CD4-positive, alpha-beta T cell treated with Interleukin-10 for 1 hour (primary cell): Measurements from ENCODE around the gene STXBP6.
"Not testable (repeated sequence)": the region's sequence is repeated elsewhere in the genome, so short reads cannot be mapped to it uniquely, and the experiment has no call there.

Experiments used
- DNase-seq: peaks from one replicate; pipeline ENCODE4 v3.0.0-alpha.2; 2020

STXBP6 gene

GRCh38 chr14:24982472-24983155, 67.3 kb downstream of the STXBP6 start:
- no peak for DNase-seq

- no peak for DNase-seq
These were observed 70.2 kb downstream of the STXBP6 start for GRCh38 chr14:24979725-24980239.

DNA sequence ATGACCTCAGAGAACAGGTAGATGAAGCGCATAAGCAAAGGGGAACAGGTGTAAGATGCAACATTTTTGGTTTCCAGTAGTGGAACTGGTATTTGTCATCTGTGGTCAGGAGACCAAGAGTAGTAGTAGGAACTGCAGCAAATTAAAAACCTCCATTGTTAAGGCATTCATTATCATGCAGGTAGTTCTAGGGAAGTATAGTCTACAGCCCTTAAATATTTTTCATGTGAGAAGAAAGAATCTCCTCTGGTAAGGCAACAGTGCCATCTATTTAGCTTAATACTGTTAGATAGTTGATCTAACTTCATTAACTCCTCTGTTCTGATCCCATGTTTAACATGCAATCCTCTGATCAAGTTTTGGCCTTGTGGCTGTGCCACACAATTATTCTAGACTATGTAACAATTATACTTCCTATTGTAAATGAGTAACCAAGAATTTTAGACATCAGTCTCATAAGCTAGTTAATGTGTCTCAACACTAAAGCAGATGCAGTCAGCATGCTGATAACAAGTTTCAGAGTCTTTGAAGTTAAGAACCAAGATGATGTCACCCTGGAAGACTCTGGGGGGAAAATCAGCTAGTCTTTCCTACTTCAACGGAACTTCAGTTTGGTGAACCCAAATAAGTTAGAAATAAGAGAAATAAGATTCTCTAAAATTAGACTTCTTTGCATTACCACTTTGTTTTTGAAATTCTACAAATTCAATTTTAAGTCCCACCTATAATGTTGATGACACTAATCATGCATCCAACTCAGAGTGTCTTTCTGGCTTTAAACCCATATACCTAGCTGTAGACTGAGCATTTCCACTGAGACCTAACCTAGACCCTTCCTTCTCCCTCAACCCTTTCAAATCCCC, 70.9 kb downstream of the STXBP6 start:
- DNase-seq = no peak

- DNase-seq = no peak
These were observed 73.3 kb downstream of the STXBP6 start for GRCh38 chr14:24976602-24977001.

- DNase-seq = no peak
These were observed 74.6 kb downstream of the STXBP6 start for GRCh38 chr14:24975393-24975792.

DNA sequence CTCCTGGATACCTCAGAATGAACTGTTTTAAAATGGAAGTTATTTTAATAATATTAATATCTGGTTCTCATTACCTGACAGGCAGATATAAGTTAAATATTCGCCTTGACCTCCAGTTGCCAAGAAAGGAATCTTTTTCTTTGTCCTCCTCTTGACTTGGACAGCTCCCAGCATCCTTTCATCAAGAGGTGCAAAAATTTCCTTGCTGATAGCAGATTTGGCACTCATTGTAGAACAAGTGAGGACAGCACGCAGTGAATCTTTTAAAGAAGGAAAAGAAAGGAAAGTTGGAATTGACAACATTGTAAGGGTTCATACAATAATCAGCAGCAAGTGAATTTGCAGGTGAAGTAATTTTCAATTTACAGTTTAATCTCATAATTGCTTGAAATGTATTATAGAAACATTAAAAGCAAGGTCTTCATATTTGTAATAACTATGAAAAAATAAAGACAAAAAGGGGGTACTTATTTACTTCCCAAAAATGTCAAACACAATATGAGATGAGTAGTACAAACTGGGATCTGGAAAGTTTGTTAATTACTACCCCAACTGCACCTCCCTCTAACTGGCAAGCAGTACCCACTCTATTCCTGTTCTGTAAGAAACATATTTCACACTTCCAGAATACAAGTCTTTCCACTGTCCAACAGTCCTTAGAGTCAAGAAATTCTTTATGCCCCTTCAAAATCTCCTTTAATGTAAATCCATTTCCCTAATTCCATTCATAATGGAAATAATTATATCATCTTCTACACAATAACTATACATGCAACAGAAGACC, 75.2 kb downstream of the STXBP6 start:
- no peak for DNase-seq

DNA sequence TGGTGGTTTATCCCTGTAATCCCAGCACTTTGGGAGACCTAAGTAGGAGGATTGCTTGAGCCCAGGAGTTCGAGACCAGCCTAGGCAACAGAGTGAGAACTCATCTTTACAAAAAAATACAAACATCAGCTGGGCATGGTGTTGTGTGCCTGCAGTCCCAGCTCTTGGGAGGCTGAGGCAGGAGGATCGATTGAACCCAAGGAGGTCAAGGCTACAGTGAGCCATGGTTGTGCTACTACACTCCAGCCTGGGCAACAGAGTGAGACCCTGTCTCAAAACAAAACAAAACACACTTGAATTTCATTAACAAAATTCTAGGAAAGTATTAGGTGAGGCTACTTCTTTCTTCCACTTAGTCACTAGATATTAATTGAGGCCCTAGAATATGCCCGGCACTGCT, 77.1 kb downstream of the STXBP6 start:
- DNase-seq = no peak

GRCh38 chr14:24971255-24971654, 78.7 kb downstream of the STXBP6 start:
- no peak for DNase-seq

GRCh38 chr14:24966579-24966964, 83.4 kb downstream of the STXBP6 start:
- no peak for DNase-seq

- DNase-seq = no peak
These were observed 83.9 kb downstream of the STXBP6 start for GRCh38 chr14:24965934-24966578.

DNA sequence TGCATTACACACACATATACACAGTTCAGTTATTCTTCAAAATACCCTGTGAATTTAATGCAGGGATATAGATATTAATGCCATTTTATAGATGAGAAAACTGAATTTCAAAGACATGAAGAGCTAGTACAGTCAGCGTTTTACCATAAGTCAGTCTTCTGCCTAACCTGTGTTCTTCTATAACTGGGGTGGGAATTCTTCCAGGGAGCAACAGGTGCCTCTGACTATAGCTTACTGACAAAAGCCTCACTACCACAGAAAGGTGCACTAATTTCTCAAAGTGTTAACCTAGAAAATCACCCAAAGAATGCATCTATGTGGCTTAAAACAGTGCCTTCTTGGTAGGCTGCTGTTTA, 84.4 kb downstream of the STXBP6 start:
- DNase-seq = no peak

- no peak for DNase-seq
These were observed 85.4 kb downstream of the STXBP6 start for GRCh38 chr14:24964591-24964990.

- DNase-seq = no peak
These were observed 85.9 kb downstream of the STXBP6 start for GRCh38 chr14:24964048-24964447.

GRCh38 chr14:24962118-24962517, 87.8 kb downstream of the STXBP6 start:
- DNase-seq = not testable (repeated sequence)

- no peak for DNase-seq
These were observed 89.1 kb downstream of the STXBP6 start for GRCh38 chr14:24960816-24961215.

DNA sequence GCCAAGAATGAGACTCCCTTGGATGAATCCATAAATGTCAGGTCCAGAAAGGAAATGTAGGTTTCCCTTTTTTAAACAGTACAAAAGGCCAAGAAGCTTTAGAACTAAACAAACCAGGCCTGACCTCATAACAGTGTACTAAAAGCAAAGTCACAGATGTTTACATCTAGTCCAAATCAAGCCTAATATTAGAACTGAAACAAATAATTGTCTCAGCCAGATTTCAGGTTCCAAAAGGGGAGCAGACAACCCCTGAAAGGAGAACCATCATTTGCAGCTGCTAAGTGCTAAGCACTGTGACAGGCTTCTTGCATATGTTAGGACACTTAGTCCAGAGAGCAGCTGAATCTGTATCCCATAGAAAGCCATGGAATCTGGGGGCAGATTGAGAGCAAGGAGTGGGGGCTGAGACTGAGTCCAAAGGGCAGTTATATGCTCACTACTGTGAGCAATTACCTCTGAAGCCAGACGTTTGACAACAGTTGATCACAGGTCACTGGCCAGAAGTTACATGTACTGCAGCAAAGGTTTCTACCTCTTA, 90.1 kb downstream of the STXBP6 start:
- no peak for DNase-seq

DNA sequence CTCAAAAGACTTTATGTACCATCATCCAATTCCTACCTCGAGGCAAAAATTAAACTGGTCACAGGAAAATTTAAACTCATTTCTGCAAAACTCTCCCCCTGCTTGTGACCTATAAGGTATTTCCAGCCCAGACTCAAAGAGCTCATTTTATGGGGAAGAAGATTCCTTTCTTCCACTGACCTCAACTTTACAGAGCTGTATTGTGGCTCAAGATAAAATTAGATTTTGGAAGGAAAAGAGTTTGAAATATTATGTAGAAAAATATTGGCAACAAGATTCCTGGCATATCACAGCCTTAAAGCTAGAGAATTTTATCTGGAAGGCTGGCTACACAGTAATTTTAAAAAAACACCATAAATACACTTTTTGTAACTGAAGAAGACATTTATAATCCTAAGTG, 91.7 kb downstream of the STXBP6 start:
- DNase-seq = no peak

DNA sequence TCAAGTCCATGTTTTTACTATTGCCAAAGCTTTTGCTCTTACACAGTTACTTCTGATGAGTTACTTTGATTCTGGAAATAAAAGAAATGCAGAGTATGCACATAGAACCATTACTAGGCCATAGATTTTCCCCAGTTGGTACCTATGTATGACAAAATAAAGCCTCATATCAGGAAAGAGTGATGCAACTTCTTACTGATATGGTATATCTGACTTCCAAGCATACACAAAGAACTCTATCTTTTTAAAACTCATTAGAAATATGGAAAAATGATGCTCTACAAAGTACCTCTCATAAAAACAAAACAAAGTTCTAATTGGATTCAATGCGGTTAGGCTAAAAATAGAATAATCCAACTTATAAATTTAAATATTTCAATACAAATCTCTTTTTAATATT, 92.1 kb downstream of the STXBP6 start:
- no peak for DNase-seq

- no peak for DNase-seq
These were observed 93.8 kb downstream of the STXBP6 start for GRCh38 chr14:24956104-24956503.

DNA sequence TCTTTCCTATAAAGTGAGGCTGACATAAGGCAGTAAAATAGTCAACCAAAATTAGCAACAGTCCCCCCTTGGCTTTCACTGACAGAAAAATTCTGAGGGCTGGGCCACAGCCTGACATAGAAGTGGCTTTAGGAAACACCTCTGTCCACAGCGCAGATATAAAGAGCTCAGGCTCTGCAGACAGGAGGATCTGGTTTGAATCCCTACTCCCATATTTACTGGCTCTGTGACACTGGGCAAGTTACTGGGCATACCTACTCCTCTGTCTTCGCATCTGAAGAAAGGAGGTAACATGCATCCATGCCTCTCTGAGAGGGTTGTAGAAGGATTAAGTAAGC, 95.3 kb downstream of the STXBP6 start:
- DNase-seq = no peak

GRCh38 chr14:24954037-24954699, 95.8 kb downstream of the STXBP6 start:
- no peak for DNase-seq
